Measurements from ENCODE around the gene SYNE4. TPM values are rescaled to one million over a fixed set of nuclear protein-coding genes. Genes with fewer than 3 reads are reported as not detected.

The SYNE4 gene
- total RNA-seq, 1 experiment from 2014 or later, result 48.5 TPM

- Histone ChIP-seq H3K27me3 (replicated peaks; ENCODE audit: control insufficient read depth, insufficient read depth, low read length) (no peaks in the 10 kb centered on the region), H3K9me3 (no peaks in the 10 kb centered on the region), H3K36me3 (ENCODE audit: control insufficient read depth, insufficient read depth, low read length) (peaks cover 2% of the 10 kb centered on the region), H3K4me1 (peaks cover 5% of the 10 kb centered on the region; the same call in 1 of the 2 replicates), H3K4me3 (ENCODE audit: low read depth, low read length) (peak overlapping the region; percentile 75)
- H3K4me3 Mint-ChIP-seq (ENCODE audit: unreplicated experiment), result peak overlapping the region; percentile 89
- no TSS peak for BruUV-seq (replicated peaks)
- peaks cover 30% of the 10 kb centered on the region for H3K36me3 Mint-ChIP-seq (ENCODE audit: insufficient read depth, unreplicated experiment)
- H3K27ac Mint-ChIP-seq (ENCODE audit: unreplicated experiment), result peak overlapping the region; percentile 89
- peak in 1 of 2 experiments; percentile 0 for TF ChIP-seq CTCF (IDR thresholded peaks at IDR 0.05; ENCODE audit: insufficient read depth in 1 of 2, low read depth in 1 of 2, low read length in 1 of 2, severe bottlenecking in 1 of 2, unreplicated experiment in 1 of 2)
- intact Hi-C loops (cut with micrococcal nuclease; ENCODE audit: unreplicated experiment), result loop anchor here (2.0 kb wide), 1 partner anchor 14 kb away; the partner anchor contains the start of gene SDHAF1
- H3K4me1 Mint-ChIP-seq (ENCODE audit: low read depth, unreplicated experiment), result peaks cover 24% of the 10 kb centered on the region
- peak; percentile 65 to 75 for DNase-seq
- ChIA-PET CTCF (interaction anchor here (0.8 to 1.7 kb wide), 2 partner anchors 13 to 261 kb away, joined by 3 to 5 read pairs; partner anchors contain the start of gene LIN37), POLR2A (interaction anchor here (0.5 to 1.5 kb wide), 5 partner anchors 13 to 398 kb away, joined by 3 to 15 read pairs (median 7); partner anchors contain the start of genes POLR2I, SDHAF1 and THAP8)
- H3K9me3 Mint-ChIP-seq (ENCODE audit: unreplicated experiment), result no peaks in the 10 kb centered on the region
- no peaks in the 10 kb centered on the region for H3K27me3 Mint-ChIP-seq (ENCODE audit: insufficient read depth, unreplicated experiment)
Measured at GRCh38 chr19:36009220-36009619, 607 bp upstream of the SYNE4 start.

GRCh38 chr19:36006955-36007354 lies 1.7 kb downstream of the SYNE4 start:
- ChIA-PET POLR2A (no interaction called here), CTCF (interaction anchor here (1.0 kb wide), 1 partner anchor 16 kb away, joined by 4 read pairs; no protein-coding TSS in a partner anchor)
- peak overlapping the region; percentile 89 for H3K4me3 Mint-ChIP-seq (ENCODE audit: unreplicated experiment)
- H3K9me3 ChIP-seq, result no peaks in the 10 kb centered on the region
- no peaks in the 10 kb centered on the region for H3K27me3 ChIP-seq (replicated peaks; ENCODE audit: control insufficient read depth, insufficient read depth, low read length)
- peaks cover 31% of the 10 kb centered on the region for H3K36me3 Mint-ChIP-seq (ENCODE audit: insufficient read depth, unreplicated experiment)
- peaks cover 5% of the 10 kb centered on the region; the same call in 1 of the 2 replicates for H3K4me1 ChIP-seq
- no peaks in the 10 kb centered on the region for H3K9me3 Mint-ChIP-seq (ENCODE audit: unreplicated experiment)
- no peaks in the 10 kb centered on the region for H3K27me3 Mint-ChIP-seq (ENCODE audit: insufficient read depth, unreplicated experiment)
- no TSS peak for BruUV-seq (replicated peaks)
- intact Hi-C loops (cut with micrococcal nuclease; ENCODE audit: unreplicated experiment), result no loop called here
- H3K4me1 Mint-ChIP-seq (ENCODE audit: low read depth, unreplicated experiment), result peaks cover 15% of the 10 kb centered on the region
- no peak for TF ChIP-seq CTCF (IDR thresholded peaks at IDR 0.05; ENCODE audit: insufficient read depth in 1 of 2, low read depth in 1 of 2, low read length in 1 of 2, severe bottlenecking in 1 of 2, unreplicated experiment in 1 of 2)
- H3K4me3 ChIP-seq (ENCODE audit: low read depth, low read length), result no peak overlapping the region
- H3K36me3 ChIP-seq (ENCODE audit: control insufficient read depth, insufficient read depth, low read length), result peaks cover 2% of the 10 kb centered on the region
- no peak for DNase-seq
- no peak overlapping the region for H3K27ac Mint-ChIP-seq (ENCODE audit: unreplicated experiment)

- H3K27ac Mint-ChIP-seq (ENCODE audit: unreplicated experiment), result no peak overlapping the region
- no peaks in the 10 kb centered on the region for H3K9me3 Mint-ChIP-seq (ENCODE audit: unreplicated experiment)
- no peak overlapping the region for H3K4me3 Mint-ChIP-seq (ENCODE audit: unreplicated experiment)
Measured at GRCh38 chr19:36003284-36003683, 5.3 kb downstream of the SYNE4 start.

More at GRCh38 chr19:36003284-36003683, 5.3 kb downstream of the SYNE4 start:
- H3K4me3 ChIP-seq (ENCODE audit: low read depth, low read length), result no peak overlapping the region
- H3K4me1 Mint-ChIP-seq (ENCODE audit: low read depth, unreplicated experiment), result peaks cover 6% of the 10 kb centered on the region
- intact Hi-C loops (cut with micrococcal nuclease; ENCODE audit: unreplicated experiment), result no loop called here
- TF ChIP-seq CTCF (IDR thresholded peaks at IDR 0.05; ENCODE audit: insufficient read depth in 1 of 2, low read depth in 1 of 2, low read length in 1 of 2, severe bottlenecking in 1 of 2, unreplicated experiment in 1 of 2), result no peak
- peaks cover 41% of the 10 kb centered on the region for H3K36me3 Mint-ChIP-seq (ENCODE audit: insufficient read depth, unreplicated experiment)
- H3K27me3 Mint-ChIP-seq (ENCODE audit: insufficient read depth, unreplicated experiment), result no peaks in the 10 kb centered on the region
- H3K4me1 ChIP-seq, result no peaks in the 10 kb centered on the region; the same call in 1 of the 2 replicates
- no TSS peak for BruUV-seq (replicated peaks)
- no peaks in the 10 kb centered on the region for H3K9me3 ChIP-seq
- no peak for DNase-seq
- ChIA-PET CTCF (interaction anchor here (1.4 kb wide), 1 partner anchor 11 kb away, joined by 3 read pairs; the partner anchor contains the start of gene ALKBH6), POLR2A (no interaction called here)
- no peaks in the 10 kb centered on the region for H3K27me3 ChIP-seq (replicated peaks; ENCODE audit: control insufficient read depth, insufficient read depth, low read length)
- peaks cover 2% of the 10 kb centered on the region for H3K36me3 ChIP-seq (ENCODE audit: control insufficient read depth, insufficient read depth, low read length)

Measured in Caco-2 (cell line).